HG03060 (cell line): ENCODE measurements around the gene DNAH10.

Experiments used
- ATAC-seq: cut with Tn5 transposase; IDR thresholded peaks from one replicate; pipeline ENCODE4 v1.9.1; 2021; ENCODE audit warnings: low read depth, moderate number of reproducible peaks; ENCODE audit not compliant: unreplicated experiment

Gene DNAH10

DNA sequence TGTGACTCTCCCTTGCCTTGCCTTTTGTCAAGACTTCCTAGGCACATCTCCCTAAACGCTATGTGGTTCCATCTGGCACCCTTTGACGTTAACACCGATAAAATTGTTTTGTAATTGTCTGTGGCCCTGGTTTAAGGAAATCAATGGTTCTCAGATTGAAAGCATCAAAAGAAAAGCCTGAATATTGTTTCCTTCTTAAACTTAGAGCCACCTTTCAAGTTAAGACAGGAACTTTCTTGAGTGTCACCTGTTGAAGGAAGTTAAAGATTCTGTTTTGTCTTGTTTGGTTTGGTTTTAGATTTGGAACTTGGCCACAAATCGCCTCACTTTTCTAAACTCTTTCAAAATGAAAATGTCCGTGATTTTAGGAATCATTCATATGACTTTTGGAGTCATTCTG lies 14.8 kb upstream of the DNAH10 start:
- ATAC-seq = no peak

DNA sequence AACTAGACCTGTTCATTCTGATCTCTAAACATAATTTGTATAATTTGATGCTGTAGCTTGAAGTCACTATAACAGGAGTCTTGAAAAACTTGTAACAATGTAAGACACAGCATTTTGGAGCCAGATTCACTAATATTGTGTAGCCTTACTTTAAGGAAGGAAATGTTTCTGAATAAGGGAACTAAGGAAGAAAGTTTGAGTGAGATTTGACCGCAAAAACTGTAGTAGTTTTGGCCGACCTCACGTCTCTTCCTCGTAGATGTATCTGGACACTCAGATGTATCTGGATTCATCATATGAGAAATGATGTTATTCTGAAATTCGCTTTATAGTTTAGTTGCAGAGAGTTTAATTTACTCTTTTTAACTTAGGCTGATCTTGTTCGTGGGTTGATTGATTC lies 13.9 kb upstream of the DNAH10 start:
- ATAC-seq = no peak

DNA sequence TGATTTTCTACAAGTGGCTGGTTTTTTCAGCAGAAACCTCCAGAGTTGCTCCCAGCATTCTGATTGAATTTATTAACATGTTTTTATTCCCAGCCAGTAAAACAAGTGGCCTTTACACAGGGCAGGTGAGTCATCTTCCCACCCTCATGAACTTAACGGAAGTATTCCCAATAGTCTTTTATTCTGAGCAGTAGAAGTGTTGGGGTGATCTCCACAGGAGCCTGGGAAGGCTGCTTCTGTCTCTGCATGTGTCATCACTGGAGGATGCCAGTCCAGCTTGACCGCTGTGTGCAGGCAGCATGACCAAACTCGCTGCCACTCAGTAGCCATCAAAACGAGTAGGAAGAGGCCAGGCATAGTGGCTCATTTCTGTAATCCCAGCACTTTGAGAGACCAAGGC lies 13.4 kb upstream of the DNAH10 start:
- ATAC-seq = no peak

DNA sequence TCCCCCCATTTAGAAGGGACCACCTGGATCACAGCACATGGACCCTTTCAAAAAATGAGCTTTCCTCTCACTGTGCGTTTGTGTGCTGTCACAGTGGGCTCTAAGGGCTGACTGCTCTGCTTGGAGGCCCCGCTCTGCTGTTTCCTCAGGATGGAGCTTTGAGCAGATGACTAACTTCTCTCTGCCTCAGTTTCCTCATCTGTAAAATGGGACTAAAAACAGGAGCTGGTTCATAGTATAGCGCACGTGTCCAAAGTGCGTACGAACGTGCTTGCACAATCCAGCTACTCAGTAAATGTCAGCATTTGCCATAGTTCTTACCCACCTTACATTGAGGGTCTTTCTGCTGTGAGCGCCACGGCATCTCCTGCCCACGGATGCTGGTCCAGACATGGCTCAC lies 12.7 kb upstream of the DNAH10 start:
- ATAC-seq = no peak

DNA sequence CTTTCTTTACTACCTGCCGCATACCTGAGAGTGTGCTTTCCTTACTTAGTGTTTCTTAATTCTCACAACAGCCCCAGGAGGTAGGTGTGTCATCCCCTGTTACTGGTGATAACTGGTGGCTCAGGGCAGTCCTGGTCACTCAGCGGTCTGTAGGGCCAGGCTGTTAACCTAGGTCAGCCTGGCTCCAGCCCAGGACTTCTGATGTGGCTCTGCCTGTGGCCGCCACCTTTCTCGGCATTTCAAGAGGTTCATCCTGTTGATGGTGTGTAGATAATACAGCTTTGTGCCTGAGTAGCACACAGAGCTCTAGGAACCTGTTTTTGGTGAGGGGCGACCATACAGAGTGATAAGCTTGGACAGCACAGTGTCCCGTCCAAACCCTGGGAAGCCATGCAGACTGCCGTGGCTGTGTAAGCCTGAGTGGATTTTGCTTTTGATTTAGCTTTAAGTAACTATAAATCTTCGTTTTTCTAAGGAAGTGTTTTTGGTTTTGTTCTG lies 11.9 kb upstream of the DNAH10 start:
- no peak for ATAC-seq

DNA sequence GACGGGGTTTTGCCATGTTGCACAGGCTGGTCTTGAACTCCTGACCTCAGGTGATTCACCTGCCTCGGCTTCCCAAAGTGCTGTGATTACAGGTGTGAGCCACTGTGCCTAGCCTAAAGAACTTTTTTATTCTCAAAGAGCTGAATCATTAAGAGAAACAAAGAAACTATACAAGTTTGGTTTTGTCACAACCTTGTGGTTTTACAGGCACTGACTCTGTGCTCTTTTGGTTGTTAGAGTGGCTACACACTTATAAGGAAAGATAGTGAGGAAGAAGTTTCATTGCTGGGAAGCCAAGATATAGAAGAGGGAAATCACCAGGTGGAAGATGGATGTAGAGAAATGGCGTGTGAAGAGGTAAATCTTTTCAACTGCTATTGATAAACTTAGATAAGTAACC lies 10.1 kb upstream of the DNAH10 start:
- no peak for ATAC-seq

DNA sequence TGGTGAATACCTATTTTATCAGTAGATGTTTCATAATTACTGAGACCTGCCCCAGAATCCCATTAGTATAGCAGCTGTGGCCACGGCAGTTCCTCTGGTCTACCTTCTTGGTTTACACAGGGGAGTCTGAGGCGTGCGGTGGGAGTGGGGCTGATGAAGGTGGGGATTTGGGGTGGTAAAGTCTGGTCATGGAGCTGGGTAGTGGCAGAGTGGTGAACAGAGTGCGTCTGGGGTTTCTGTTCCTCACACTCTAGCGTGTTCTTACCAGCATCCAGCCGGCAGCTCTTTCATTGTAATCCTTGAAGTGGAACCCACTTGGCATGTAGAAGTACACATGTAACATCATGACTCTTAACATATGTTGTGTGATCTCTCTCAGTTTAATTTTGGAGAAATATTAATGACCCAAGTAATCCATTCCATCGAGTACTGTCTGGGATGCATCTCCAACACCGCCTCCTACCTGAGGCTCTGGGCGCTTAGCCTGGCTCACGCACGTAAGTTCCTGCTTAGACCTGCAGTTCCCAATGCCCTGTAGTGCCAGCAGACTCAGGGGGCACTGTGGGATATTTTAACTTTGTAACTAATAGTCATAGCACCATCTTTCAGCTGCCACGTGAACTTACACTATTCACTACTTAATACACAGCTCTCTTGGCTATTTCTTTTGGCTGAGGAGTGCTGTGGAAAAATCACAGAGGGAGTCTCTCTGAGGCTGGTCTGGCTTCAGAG lies 7.9 kb upstream of the DNAH10 start:
- no peak for ATAC-seq

DNA sequence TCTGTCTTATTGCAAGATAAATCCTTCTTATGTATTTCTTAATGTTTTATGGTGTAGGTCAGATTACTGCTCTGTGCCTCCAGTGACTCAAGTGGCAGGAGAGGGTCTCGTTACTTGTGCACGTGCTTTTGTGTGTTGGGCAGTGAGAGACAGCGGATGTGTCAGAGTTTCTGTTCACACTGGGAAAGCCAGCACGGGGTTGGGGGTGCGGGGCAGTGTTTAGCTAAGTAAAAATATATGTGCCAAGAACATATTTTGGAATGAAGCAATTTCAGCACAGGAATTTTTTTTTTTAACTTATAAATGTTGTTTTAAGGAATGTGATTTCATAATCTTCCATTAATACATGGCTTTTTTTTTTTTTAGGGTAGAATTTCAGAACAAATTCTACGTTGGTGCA lies 4.5 kb upstream of the DNAH10 start:
- ATAC-seq = no peak

DNA sequence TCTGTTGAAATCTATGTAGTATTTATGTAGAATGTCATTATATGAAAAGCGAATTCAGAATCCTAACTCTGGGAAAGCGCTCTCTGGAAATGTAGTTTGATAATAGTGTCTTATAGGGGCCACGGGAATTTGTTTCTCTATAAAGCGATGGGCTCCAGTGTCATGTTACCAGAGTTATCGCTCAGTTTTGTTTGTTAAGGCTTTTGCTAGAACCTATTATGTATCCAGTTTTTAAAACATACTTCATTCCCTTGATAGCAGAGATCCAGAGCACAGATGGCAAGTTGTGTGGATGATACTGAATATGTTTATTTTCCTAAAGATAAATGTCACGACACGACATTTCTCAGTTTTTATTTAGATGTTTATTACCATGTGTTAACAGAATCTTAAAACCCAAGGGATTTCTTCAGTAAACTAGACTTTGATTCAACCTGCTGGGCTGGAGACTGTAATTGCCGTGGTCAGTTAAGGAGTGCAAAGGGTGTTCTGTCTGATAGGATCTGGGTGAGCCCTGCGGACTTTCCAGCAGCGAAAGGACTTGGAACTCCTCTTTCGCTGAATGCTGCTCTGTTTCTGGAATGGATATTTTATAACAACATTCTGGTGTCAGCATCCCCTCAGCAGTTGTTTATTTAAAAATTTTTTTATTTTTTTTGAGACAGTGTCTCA lies 1.7 kb upstream of the DNAH10 start:
- ATAC-seq = no peak

DNA sequence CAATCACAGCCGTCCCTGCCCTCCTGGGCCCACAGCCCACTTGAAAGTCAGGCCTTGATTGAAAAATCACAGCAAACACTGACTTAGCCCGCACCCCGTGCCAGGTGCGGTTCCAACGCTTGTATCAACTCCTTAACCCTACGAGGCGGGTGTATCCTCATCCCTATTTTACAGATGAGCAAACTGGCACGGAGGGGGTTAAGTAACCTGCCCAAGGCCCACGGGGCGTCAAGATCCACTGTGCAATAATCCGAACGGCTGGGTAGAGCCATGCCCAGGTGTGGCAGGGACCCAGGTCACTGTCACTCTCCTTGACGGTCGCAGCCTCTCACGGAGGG lies 583 bp downstream of the DNAH10 start:
- no peak for ATAC-seq

DNA sequence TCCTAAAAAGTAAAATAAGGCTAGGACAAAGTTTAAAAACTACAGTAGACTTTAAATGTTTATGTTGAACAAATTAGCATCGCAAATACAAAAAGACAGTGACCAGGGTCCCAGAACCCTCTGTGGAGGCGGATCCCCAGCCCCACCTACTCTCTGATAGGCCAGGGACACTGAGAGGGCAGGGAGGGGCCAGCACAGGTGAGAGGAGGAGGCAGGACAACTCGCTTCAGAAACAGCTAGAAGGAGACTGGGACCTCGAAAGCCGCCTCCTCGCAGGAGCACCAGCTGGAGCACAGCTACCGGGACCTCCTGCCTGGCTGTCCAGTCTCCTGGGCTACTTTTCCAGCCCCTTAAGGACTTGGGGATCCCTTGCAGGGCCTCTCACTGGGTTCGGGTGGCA lies 992 bp downstream of the DNAH10 start:
- ATAC-seq = no peak

DNA sequence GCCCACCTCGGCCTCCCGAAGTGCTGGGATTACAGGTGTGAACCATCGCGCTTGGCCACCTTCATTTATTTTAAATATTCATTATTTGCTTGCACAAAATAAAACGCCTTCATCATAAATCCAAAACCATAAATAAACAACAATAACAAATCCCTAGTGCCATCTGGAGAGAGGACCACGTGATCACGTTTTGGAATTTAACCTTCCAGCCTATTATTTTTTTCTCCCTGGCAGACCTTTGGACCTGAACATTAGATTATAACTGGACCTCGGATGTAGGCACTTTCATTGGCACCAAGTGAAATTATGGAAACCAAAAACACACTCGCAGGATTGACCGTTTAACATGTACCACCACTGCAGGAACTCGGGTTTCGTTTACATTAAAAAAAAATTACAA lies 2.0 kb downstream of the DNAH10 start:
- no peak for ATAC-seq

DNA sequence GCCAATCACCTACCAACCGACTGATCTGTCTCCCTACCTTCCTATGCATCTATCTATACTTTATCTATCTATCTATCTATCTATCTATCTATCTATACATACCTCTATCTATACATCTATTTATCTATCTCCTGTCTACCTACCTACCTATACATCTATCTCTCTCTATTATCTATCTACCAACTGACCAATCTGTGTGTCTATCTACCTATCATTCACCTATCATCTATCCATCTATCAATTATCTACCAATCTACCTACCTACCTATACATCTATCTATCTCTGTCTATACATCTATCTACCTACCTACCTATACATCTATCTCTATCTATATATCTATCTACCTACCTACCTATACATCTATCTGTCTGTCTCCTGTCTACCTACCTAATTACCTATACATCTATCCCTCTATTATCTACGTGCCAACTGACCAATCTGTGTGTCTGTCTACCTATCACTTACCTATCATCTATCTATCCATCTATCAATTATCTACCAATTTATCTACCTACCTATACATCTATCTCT lies 3.5 kb downstream of the DNAH10 start:
- no peak for ATAC-seq

DNA sequence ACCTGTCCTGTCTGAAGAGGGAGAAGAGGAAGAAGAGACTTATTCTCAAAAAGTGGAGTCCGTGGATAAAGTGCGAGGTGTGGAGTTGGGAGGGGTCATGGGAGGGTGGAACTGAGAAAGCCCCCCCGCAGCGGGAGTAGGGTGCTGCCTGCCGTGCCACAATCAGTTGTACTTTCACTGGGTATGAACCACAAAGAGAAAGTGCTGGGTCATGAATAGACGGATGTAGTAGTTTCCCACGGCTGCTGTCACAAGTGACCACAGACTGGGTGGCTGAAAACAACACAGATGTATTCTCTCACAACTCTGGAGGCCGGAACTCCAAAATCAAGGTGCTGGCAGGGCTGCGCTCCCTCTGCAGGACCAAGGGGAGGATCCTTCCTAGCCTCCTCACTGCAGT lies 5.5 kb downstream of the DNAH10 start:
- peak; percentile 81 for ATAC-seq

DNA sequence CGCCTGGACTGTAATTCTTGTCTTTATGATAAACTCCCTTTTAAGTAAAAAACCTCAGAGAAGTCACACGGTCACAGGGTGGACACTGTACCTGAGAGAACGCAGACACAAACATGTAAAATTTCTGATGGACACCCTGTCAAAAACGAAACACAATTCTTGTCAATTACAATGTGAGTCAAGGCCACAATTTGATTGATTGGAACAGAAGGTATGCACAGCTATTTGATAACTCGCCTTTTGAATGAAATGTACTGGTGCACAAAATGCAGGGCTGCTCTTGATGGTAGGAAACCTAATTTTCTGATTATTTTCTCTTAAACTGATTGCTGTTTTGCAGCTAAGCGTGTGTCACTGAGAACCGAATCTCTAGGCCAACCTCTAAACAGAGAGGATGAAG lies 9.2 kb downstream of the DNAH10 start:
- no peak for ATAC-seq

DNA sequence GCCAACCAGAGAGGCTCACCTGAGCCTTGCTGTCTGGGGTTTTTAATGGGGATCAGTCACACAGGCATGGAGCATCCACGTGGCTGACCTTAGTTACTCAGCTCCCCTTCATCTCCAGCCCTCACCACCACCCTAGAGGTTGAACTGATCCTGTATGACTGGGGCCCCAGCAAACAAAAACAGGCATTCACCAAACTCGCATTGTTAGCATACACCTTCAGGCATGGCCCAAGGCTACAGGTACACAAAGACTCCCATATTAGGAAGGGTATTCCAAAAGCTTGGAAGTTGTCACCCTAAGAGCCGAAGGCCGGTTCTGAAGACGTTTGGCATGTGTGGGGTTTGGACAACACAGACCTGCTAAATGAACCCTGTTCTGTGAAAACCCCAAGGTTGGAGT lies 10.0 kb downstream of the DNAH10 start:
- ATAC-seq = no peak

DNA sequence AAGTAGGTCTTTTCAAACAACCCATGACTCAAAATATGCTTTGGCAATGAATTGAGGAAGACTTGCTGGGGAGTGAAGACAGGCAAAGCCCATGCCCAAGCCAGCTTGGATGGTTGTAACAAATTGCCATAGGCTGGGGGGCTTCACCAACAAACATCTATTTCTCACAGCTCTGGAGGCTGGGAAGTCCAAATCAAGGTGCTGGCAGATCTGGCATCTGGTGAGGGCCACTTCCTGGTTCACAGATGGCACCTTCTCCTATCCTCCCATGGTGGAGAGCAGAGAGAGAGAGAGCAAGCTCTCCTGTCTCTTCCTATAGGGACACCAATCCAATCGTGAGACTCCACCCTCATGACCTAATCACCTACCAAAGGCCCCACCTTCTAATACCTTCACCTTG lies 11.3 kb downstream of the DNAH10 start:
- ATAC-seq = no peak

DNA sequence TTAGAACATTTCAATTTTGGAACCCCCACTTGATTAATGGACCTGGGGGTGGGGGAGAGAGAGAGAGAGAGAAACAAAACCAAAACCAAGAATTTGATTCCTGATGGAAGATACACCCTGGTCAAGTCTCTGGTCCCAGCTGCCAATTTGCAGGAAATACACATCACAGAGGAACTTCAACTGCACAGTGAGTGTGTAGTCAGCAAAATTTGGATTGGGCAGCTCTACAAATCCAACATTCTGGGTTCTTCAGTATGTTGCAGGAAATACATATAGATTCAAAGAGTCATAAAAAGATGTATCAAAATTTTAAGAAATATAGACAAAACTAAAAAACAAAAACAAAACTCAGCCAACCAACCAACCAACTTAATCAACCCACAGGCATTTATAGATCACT lies 17.4 kb downstream of the DNAH10 start:
- no peak for ATAC-seq

DNA sequence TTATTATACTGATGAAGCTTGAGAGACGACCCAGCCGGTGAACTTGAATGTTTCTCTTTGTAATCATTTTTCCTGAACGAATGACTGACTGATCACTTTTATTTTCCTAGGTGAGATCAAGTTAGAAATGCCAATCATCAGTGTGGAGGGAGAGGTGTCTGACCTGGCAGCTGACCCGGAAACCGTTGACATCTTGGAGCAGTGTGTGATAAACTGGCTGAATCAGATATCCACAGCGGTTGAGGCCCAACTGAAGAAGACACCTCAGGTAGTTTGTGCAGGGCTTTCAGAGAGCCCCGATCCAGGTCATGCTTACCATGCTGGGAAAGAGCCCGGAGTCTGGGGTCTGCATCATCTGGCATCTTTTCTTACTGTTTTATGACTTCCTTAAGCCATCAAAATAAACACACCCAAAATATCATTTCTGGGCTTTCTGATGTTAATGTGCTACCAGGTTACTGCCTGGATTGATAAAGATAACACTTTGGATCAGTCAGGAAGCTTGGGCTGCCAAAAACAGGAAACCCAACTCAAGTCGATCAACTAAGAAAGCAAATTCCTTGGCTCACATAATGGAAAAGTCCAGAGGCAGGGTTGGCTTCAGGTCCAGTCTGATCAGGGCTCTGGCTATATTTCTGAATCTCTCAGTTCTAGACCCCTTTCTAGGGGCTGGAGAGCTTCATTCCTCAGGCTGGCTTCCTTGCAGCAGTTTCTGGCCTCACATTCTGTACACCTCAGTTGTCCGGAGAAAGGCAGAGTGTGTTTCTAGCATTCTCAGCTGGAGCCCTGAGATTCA lies 21.1 kb downstream of the DNAH10 start:
- ATAC-seq = no peak

DNA sequence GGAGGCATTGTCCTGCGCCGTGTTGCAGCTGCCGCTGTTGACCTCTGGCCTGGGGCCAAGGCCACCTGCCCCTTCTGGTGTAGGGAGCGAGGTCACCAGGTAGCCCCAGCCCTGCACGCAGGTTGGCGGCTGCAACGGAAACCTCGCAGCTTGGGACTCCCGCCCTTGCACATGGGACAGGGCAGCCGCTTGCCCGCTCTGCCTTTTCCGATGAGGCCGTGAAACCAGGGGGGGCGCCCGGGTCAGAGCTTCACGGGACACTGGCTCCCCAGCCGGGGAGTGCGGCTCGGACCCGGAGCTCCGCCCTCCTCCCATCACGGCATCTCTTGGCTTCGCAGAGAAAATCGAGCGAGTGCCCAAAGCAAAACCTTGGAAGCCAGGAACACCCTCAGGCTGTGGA lies 25.4 kb downstream of the DNAH10 start:
- ATAC-seq = no peak

DNA sequence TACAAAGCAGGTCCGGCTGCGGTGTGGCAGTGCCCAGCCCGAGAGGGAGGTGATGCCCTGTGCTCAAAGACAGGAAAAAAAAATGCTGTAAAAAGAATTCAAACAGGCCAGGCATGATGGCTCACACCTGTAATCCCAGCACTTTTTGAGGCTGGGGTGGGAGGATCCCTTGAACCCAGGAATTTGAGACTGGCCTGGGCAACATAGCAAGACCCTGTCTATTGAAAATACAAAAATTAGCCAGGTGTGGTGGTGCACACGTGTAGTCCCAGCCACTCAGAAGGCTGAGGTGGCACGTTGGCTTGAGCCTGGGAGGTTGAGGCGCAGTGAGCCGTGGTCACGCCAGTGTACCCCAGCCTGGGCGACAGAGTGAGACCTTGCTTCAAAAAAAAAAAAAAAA lies 26.4 kb downstream of the DNAH10 start:
- ATAC-seq = no peak
